RWPE1 (cell line): Measurements from ENCODE around the gene SCYGR4.
"Not testable (repeated sequence)": the region's sequence is repeated elsewhere in the genome, so short reads cannot be mapped to it uniquely, and the experiment has no call there.

Experiments used
- CTCF ChIA-PET: fragments of 350-600 bp; sonication (Branson Sonifier 250); formaldehyde crosslinking; extraction: SDS; loops from one replicate; lab custom pipeline; 2021; lab: Yijun Ruan, JAX
- POLR2A ChIA-PET: fragments of 400-600 bp; formaldehyde crosslinking; extraction: SDS; loops from one replicate; lab custom pipeline; 2020; ENCODE audit warnings: antibody characterized with exemption; ENCODE audit not compliant: low non-redundant PET; lab: Yijun Ruan, JAX
- DNase-seq: peaks from one replicate; pipeline ENCODE4 v3.0.0; 2012; ENCODE audit warnings: low spot score
- H3K27ac ChIP-seq: fragments of 450-650 bp; 2 replicates; pipeline ENCODE4 v1.5.1; 2017
- TF ChIP-seq, protein P1 (sequence below): fragments of 450-650 bp; conservative IDR thresholded peaks from 2 replicates; pipeline ENCODE4 v1.5.1; 2017; ENCODE audit warnings: low read depth, mild to moderate bottlenecking

Gene SCYGR4

DNA sequence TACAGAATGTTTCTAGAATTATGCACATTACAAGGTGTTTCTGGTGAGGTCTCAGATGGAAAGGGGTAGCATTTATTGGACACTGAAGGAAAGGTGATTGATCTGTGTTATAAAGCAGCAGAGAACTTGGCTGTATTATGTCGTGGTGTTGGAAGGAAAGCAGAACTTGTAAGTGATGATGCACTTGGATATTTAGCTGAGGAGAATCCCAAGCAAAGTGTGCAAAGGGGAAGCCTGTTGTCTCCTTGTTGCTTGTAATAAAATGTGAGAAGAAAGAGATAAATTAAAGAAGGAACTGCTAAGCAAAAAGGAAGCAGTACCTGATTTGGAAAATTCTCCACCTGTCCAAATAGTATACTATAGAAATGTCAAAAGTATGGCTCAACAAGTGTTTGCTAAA, 37.1 kb downstream of the SCYGR4 start:
- TF ChIP-seq, protein P1, sequence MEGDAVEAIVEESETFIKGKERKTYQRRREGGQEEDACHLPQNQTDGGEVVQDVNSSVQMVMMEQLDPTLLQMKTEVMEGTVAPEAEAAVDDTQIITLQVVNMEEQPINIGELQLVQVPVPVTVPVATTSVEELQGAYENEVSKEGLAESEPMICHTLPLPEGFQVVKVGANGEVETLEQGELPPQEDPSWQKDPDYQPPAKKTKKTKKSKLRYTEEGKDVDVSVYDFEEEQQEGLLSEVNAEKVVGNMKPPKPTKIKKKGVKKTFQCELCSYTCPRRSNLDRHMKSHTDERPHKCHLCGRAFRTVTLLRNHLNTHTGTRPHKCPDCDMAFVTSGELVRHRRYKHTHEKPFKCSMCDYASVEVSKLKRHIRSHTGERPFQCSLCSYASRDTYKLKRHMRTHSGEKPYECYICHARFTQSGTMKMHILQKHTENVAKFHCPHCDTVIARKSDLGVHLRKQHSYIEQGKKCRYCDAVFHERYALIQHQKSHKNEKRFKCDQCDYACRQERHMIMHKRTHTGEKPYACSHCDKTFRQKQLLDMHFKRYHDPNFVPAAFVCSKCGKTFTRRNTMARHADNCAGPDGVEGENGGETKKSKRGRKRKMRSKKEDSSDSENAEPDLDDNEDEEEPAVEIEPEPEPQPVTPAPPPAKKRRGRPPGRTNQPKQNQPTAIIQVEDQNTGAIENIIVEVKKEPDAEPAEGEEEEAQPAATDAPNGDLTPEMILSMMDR, result no peak
- POLR2A ChIA-PET, result no interaction called here
- CTCF ChIA-PET, result no interaction called here
- H3K27ac ChIP-seq, result no peak overlapping the region
- DNase-seq, result no peak

DNA sequence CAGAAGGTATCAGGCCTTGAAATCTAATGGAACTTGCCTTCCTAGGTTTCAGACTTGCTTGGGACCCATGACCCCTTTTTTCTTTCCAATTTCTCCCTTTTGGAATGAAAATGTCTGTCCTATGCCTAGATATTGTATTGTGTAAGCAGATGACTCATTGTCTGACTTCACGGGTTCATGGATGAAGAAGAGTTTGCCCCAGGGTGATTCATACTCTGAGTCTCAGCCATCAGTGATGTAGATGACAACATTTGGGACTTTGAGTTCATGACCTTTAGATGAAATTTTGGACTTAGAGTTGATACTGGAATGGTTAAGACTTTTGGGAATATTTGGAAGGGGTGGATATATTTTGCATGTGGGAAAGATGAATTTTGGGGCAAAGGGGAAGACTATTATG, 38.2 kb downstream of the SCYGR4 start:
- POLR2A ChIA-PET, result no interaction called here
- TF ChIP-seq, protein P1, result no peak
- no peak overlapping the region for H3K27ac ChIP-seq
- peak; percentile 90 for DNase-seq
- CTCF ChIA-PET, result interaction anchor here (0.6 kb wide), 1 partner anchor 88 kb away, joined by 3 read pairs; no protein-coding TSS in a partner anchor

DNA sequence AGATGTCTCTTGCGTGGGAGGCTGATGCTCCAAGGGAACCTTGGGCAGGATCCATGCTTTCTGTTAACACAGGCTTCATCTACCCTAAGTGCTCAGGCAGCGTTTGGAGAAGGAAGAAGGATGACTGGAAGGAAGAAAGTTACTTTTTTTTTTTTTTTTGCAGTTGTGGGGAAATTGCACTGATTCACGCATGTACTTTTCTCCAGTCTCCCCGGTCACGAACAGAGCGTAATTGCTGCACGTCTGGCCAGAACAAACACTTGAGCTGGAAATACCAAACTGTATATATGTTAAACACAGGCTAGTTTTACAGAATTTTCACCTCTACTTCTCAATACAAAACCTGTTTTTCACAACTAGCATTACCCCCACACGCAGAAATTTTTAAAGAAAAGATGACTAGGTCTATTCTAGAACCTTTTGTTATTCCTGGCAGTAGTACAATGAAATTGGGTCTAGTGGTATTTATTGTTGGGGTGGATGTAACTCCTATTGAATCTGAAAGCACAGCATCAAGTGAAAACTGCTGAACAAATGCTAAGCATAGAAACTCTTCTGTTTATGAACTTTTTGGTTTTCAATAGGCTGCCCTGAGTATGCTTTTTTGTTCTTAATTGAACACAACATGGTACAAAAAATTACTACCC, 40.0 kb downstream of the SCYGR4 start:
- POLR2A ChIA-PET, result no interaction called here
- CTCF ChIA-PET, result interaction anchor here (1.0 to 2.0 kb wide), 5 partner anchors 13 to 252 kb away, joined by 3 to 43 read pairs (median 4); no protein-coding TSS in a partner anchor
- DNase-seq, result no peak
- H3K27ac ChIP-seq, result no peak overlapping the region
- TF ChIP-seq, protein P1, result no peak

DNA sequence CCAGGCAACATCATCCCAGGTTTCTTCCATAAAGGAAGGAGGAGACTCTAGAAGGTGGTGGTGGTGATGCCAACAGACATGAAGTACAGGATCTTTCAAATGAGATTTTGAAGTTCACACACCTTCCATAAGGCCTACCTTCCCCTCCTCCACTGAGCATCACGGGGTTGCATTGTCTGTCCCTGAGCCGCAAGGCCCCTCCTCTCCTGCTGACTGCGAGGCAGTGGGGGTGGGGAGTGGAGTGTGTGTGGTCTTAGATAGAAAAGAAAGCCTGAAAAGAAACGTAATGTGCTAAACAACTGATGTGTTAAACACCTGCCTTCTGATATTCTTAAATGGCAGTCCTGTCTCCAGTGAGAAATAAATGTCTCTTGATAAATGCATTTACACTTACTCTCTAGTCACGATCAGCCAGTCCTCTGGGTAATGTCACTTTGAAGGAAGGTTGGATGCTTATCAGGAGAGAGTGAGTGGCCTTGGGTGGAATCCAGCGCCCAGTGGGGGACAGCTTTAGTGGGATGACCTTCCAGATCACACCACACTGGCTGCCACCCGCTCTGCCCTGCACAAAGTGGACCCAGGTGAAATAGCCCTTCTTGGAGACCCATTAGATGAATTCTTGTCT, 43.8 kb downstream of the SCYGR4 start:
- POLR2A ChIA-PET, result no interaction called here
- H3K27ac ChIP-seq, result no peak overlapping the region
- DNase-seq, result no peak
- CTCF ChIA-PET, result no interaction called here
- TF ChIP-seq, protein P1, result no peak

DNA sequence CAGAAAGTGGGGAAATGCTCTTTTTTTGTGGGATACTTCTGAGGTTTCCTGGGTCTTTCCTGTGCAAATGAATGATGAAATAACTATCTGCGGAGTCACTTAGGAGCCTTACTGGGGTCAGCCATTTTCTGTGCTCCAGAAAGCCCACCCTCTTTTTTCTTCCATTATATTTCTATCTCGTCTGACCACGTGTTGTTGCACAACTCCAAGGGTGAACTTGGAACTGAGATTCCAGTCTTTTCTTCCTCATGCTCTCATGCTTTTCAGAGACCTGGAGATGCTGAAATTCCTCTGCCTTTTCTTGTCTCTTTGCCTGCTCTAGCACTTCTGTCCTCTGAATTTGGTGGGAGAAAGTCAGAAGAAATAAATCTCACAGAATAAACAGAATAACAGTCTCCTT, 44.5 kb downstream of the SCYGR4 start:
- no peak for DNase-seq
- no peak overlapping the region for H3K27ac ChIP-seq
- POLR2A ChIA-PET, result no interaction called here
- CTCF ChIA-PET, result no interaction called here
- TF ChIP-seq, protein P1, result no peak

DNA sequence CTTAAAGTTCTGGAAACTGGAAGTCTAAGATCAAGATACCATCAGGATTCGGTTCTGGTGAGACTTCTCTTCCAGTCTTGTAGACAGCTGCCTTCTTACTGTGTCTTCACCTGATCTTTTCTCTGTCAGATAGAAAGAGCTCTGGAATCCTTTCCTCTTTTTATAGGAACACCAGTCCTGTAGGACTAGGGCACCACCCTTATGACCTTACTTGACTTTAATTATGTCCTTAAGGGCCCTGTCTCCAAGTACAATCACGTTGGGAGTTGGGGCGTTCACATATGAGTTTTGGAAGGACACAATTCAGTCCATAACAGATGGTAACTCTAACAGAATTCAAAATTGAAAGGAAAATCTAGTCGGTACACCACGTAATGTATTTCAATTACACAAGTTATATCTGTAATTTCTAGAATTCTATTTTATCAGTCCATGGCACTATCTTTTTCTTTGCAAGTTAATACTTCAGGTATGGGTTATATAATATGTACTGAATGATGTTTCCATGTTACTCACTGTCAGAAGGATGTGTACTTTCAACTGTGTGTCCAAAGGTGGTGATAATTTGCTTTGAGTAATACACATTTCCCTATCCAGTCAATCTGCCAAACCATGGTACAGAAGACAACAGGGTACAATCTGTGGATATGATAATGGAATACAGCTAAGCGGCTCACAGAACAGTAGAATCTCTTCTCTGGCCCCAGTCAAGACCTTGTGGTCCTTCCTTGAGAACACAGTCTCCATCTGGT, 48.1 kb downstream of the SCYGR4 start:
- no peak for DNase-seq
- ChIA-PET CTCF (no interaction called here), POLR2A (no interaction called here)
- H3K27ac ChIP-seq, result no peak overlapping the region
- TF ChIP-seq, protein P1, result no peak

DNA sequence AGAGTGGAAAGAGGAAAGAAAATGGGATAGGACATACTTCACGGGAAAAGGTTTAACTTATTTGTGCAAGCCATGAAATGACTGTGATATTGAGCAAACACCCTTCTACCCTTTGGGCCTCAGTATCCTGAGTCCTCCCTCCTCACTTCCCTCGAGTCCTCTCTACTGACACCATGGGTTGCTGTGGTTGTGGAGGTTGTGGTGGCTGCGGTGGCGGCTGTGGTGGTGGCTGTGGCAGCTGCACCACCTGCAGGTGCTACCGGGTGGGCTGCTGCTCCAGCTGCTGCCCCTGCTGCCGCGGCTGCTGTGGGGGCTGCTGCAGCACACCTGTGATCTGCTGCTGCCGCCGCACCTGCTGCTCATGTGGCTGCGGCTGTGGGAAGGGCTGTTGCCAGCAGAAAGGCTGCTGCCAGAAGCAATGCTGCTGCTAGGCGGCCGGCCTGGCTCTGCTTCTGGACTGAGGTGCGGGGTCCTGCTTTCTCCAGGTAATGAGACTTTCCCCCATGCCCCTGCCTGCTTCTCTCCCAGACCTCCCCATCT, 49.4 kb downstream of the SCYGR4 start, which contains the start of gene SCYGR5:
Gene SCYGR5 (plus strand): TSS at position 174 of the 540 bp plus-strand sequence. CDS start 0 bp downstream, at position 174.
- CTCF ChIA-PET, POLR2A ChIA-PET, DNase-seq, H3K27ac ChIP-seq: not testable (repeated sequence)
